ENCODE data around the gene KCNK16. TPM values are rescaled to one million over a fixed set of nuclear protein-coding genes. Genes with fewer than 3 reads are reported as not detected.

The KCNK16 gene
- total and polyA plus RNA-seq, 2 donors (not counting 1 experiment from before 2014, with no cell fraction given): not detected

GRCh38 chr6:39303425-39304153 lies 18.9 kb downstream of the KCNK16 start:
- POLR2A ChIA-PET: no interaction called here
- Histone ChIP-seq H2AFZ (ENCODE audit: insufficient read depth, low read depth, low read length, poor library complexity, severe bottlenecking) (no peak overlapping the region), H3K79me2 (ENCODE audit: control insufficient read depth, insufficient read depth, low read length) (no peaks in the 10 kb centered on the region), H3K9me3 (ENCODE audit: control extremely low read depth in 1 of 3, control insufficient read depth in 2 of 3, insufficient read depth in 1 of 3, low read length in 2 of 3) (peaks cover 0 to 5% (median 0%) of the 10 kb centered on the region in 3 donors), H3K4me3 (ENCODE audit: control extremely low read depth in 1 of 5, extremely low read depth in 1 of 5, insufficient read depth in 1 of 5, low read depth in 2 of 5, low read length in 4 of 5) (no peak overlapping the region), H3K9ac (ENCODE audit: low read length) (no peak overlapping the region), H3K36me3 (replicated peaks in 1 of 2; ENCODE audit: control extremely low read depth in 1 of 2, control insufficient read depth in 1 of 2, extremely low read depth in 1 of 2, insufficient read depth in 2 of 2, low read length in 1 of 2) (no peaks in the 10 kb centered on the region), H3K27me3 (replicated peaks in 1 of 4; ENCODE audit: control extremely low read depth in 1 of 4, control insufficient read depth in 3 of 4, insufficient read depth in 4 of 4, low read length in 3 of 4) (peaks cover 0 to 4% (median 0%) of the 10 kb centered on the region in 4 experiments), H3K4me1 (ENCODE audit: control insufficient read depth in 2 of 2, insufficient read depth in 2 of 2, low read length in 2 of 2) (peaks cover 4 to 7% of the 10 kb centered on the region in 2 donors), H3K27ac (ENCODE audit: low read length in 2 of 2) (no peak overlapping the region), H3K4me2 (replicated peaks; ENCODE audit: low read depth, low read length, poor library complexity, severe bottlenecking) (peak overlapping the region; percentile 76), H4K20me1 (ENCODE audit: control insufficient read depth, insufficient read depth, low read length, poor library complexity, severe bottlenecking) (no peaks in the 10 kb centered on the region)
- ATAC-seq (ENCODE audit: low read depth) (no peak), DNase-seq (no peak)
- 88% methylated on average over 30 of the region's 30 CpGs for WGBS (ENCODE audit: insufficient coverage)
- Mint-ChIP-seq H3K27ac (no peak overlapping the region), H3K4me3 (no peak overlapping the region), H3K27me3 (peaks cover 15% of the 10 kb centered on the region), H3K4me1 (peaks cover 4% of the 10 kb centered on the region), H3K9me3 (ENCODE audit: insufficient read depth) (no peaks in the 10 kb centered on the region)
- peak; percentile 43 for TF ChIP-seq CTCF (IDR thresholded peaks at IDR 0.05)
- no peak for TF ChIP-seq EZH2 (IDR thresholded peaks at IDR 0.05; ENCODE audit: borderline replicate concordance, insufficient read depth, low read depth, low read length, poor library complexity, severe bottlenecking)
- CTCF ChIA-PET: interaction anchor here (0.6 to 11.7 kb wide), 17 partner anchors 9 to 431 kb away, joined by 3 to 241 read pairs (median 4); no protein-coding TSS in a partner anchor
- intact Hi-C loops (cut with micrococcal nuclease): loop anchor here (1.0 kb wide), 1 partner anchor 330 kb away; no protein-coding TSS in a partner anchor

Data from B cell (primary cell).